ENCODE results near the gene FNIP2. TPM values are rescaled to one million over a fixed set of nuclear protein-coding genes. Genes with fewer than 3 reads are reported as not detected.
A peak's percentile ranks its signal among the peaks of the same experiment; 100 is the strongest.

Gene FNIP2
- total RNA-seq (10 to 100 TPM; 36.7 to 88.7 TPM), polyA plus RNA-seq (10 to 100 TPM in 1 of 2 donors, 1 to 10 TPM in 1; 8.8 to 10.3 TPM)

DNA sequence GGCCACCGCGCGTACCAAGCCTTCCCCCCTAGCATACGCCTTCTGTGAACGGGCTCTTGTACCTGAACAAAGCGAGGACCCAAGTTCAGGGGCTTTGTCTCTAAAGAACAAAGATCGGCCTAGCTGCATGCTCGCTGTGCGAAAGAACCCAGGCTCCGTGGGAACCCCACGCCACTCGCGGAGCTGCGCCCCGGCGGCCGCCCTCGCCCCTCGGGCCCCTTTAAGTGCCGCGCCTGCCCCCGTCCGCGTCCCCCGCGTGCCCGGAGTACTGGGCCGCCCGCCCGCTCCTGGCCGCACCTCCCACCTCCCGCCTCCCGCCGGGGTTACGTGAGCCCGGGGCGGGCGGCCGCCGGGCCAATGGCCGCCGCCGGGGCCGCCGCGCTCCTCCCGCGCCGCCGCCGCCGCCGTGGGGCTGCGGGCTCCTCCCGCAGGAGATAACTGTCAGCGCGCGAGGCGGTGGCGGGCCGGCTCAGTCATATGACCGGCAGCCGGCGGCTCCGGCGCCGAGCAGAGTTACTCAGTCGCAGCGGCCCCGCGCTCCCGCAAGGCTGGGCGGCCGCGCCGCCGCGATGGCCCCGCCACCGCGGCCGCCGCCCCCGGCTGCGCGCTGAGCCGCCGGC lies at the start of gene FNIP2:
Gene FNIP2 (plus strand): TSS at position 472 of the 620 bp plus-strand sequence. CDS start 187 bp downstream, outside the sequence.
- TF ChIP-seq YY1 (IDR thresholded peaks at IDR 0.05) (no peak), GABPA (IDR thresholded peaks at IDR 0.05 in 1 of 2, conservative IDR thresholded peaks at IDR 0.05 in 1 of 2) (no peak), HNF4A (conservative IDR thresholded peaks at IDR 0.05) (no peak), RAD21 (IDR thresholded peaks at IDR 0.05) (no peak), EGR1 (IDR thresholded peaks at IDR 0.05; ENCODE audit: low read depth in 2 of 2) (no peak), NR2F2 (IDR thresholded peaks at IDR 0.05) (no peak), TAF1 (conservative IDR thresholded peaks at IDR 0.05) (no peak), FOXA2 (IDR thresholded peaks at IDR 0.05) (no peak), HNF4G (IDR thresholded peaks at IDR 0.05) (no peak), RXRA (IDR thresholded peaks at IDR 0.05) (no peak)
- TF ChIP-seq, protein P1, sequence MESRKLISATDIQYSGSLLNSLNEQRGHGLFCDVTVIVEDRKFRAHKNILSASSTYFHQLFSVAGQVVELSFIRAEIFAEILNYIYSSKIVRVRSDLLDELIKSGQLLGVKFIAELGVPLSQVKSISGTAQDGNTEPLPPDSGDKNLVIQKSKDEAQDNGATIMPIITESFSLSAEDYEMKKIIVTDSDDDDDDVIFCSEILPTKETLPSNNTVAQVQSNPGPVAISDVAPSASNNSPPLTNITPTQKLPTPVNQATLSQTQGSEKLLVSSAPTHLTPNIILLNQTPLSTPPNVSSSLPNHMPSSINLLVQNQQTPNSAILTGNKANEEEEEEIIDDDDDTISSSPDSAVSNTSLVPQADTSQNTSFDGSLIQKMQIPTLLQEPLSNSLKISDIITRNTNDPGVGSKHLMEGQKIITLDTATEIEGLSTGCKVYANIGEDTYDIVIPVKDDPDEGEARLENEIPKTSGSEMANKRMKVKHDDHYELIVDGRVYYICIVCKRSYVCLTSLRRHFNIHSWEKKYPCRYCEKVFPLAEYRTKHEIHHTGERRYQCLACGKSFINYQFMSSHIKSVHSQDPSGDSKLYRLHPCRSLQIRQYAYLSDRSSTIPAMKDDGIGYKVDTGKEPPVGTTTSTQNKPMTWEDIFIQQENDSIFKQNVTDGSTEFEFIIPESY (IDR thresholded peaks at IDR 0.05) = no peak
- TF ChIP-seq, protein P2, sequence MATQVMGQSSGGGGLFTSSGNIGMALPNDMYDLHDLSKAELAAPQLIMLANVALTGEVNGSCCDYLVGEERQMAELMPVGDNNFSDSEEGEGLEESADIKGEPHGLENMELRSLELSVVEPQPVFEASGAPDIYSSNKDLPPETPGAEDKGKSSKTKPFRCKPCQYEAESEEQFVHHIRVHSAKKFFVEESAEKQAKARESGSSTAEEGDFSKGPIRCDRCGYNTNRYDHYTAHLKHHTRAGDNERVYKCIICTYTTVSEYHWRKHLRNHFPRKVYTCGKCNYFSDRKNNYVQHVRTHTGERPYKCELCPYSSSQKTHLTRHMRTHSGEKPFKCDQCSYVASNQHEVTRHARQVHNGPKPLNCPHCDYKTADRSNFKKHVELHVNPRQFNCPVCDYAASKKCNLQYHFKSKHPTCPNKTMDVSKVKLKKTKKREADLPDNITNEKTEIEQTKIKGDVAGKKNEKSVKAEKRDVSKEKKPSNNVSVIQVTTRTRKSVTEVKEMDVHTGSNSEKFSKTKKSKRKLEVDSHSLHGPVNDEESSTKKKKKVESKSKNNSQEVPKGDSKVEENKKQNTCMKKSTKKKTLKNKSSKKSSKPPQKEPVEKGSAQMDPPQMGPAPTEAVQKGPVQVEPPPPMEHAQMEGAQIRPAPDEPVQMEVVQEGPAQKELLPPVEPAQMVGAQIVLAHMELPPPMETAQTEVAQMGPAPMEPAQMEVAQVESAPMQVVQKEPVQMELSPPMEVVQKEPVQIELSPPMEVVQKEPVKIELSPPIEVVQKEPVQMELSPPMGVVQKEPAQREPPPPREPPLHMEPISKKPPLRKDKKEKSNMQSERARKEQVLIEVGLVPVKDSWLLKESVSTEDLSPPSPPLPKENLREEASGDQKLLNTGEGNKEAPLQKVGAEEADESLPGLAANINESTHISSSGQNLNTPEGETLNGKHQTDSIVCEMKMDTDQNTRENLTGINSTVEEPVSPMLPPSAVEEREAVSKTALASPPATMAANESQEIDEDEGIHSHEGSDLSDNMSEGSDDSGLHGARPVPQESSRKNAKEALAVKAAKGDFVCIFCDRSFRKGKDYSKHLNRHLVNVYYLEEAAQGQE (IDR thresholded peaks at IDR 0.05) = no peak
- TF ChIP-seq, protein P3, sequence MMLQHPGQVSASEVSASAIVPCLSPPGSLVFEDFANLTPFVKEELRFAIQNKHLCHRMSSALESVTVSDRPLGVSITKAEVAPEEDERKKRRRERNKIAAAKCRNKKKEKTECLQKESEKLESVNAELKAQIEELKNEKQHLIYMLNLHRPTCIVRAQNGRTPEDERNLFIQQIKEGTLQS (IDR thresholded peaks at IDR 0.05) = no peak
- TF ChIP-seq, protein P4, sequence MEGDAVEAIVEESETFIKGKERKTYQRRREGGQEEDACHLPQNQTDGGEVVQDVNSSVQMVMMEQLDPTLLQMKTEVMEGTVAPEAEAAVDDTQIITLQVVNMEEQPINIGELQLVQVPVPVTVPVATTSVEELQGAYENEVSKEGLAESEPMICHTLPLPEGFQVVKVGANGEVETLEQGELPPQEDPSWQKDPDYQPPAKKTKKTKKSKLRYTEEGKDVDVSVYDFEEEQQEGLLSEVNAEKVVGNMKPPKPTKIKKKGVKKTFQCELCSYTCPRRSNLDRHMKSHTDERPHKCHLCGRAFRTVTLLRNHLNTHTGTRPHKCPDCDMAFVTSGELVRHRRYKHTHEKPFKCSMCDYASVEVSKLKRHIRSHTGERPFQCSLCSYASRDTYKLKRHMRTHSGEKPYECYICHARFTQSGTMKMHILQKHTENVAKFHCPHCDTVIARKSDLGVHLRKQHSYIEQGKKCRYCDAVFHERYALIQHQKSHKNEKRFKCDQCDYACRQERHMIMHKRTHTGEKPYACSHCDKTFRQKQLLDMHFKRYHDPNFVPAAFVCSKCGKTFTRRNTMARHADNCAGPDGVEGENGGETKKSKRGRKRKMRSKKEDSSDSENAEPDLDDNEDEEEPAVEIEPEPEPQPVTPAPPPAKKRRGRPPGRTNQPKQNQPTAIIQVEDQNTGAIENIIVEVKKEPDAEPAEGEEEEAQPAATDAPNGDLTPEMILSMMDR (IDR thresholded peaks at IDR 0.05; ENCODE audit: low read depth, low read length, missing input control) = no peak
- peak within 1 kb of the TSS; percentile 85 to 86 for H3K27ac ChIP-seq (ENCODE audit: low read depth in 1 of 2, low read length in 2 of 2)
- DNase-seq (ENCODE audit: low spot score) = peak; percentile 81
- peaks cover 3 to 28% (median 10%) of the 10 kb centered on the region in 4 donors for H3K4me1 ChIP-seq (ENCODE audit: control insufficient read depth in 4 of 4, insufficient read depth in 4 of 4, low read length in 3 of 4)
- no peaks in the 10 kb centered on the region for H3K9me3 ChIP-seq (ENCODE audit: control insufficient read depth in 4 of 4, low read length in 3 of 4)
- H3K27me3 ChIP-seq (ENCODE audit: control insufficient read depth in 4 of 4, insufficient read depth in 4 of 4, low read length in 3 of 4) = no peaks in the 10 kb centered on the region
- H3K36me3 ChIP-seq (ENCODE audit: control insufficient read depth in 4 of 4, insufficient read depth in 3 of 4, low read depth in 1 of 4, low read length in 3 of 4) = no peaks in the 10 kb centered on the region
- peak within 1 kb of the TSS; percentile 77 to 100 (median 84) for H3K4me3 ChIP-seq (ENCODE audit: low read depth in 1 of 3, low read length in 3 of 3)
- H3K9ac ChIP-seq (ENCODE audit: low read depth in 1 of 2, low read length in 2 of 2) = peak within 1 kb of the TSS; percentile 91 to 93
- WGBS = under 1% methylated on average over 88 of the region's 88 CpGs

DNA sequence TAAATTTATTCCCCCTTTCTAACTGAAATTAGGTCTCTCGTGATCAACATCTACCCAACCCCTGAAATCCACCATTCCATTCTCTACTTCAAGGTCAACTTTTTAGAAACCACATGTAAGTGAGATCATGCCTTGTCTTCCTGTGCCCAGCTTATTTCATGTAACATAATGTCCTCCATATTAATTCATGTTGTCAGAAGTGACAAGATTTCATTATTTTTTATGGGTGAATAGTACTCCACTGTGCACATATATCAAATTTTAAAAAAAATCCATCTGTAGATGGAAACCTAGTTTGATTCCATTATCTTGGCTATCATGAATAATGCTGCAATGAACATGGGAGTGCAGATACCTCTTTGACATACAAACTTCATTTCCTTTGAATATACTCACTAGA lies 47.1 kb upstream of the FNIP2 start:
- Histone ChIP-seq H3K36me3 (ENCODE audit: control insufficient read depth in 4 of 4, insufficient read depth in 3 of 4, low read depth in 1 of 4, low read length in 3 of 4) (peaks cover 3 to 31% (median 25%) of the 10 kb centered on the region in 4 donors), H3K27ac (ENCODE audit: low read depth in 1 of 2, low read length in 2 of 2) (no peak overlapping the region), H3K4me1 (ENCODE audit: control insufficient read depth in 4 of 4, insufficient read depth in 4 of 4, low read length in 3 of 4) (peaks cover 0 to 18% (median 6%) of the 10 kb centered on the region in 4 donors), H3K9me3 (ENCODE audit: control insufficient read depth in 4 of 4, low read length in 3 of 4) (no peaks in the 10 kb centered on the region), H3K27me3 (ENCODE audit: control insufficient read depth in 4 of 4, insufficient read depth in 4 of 4, low read length in 3 of 4) (no peaks in the 10 kb centered on the region), H3K9ac (ENCODE audit: low read depth in 1 of 2, low read length in 2 of 2) (no peak overlapping the region), H3K4me3 (ENCODE audit: low read depth in 1 of 3, low read length in 3 of 3) (no peak overlapping the region)
- WGBS = 93% methylated on average over 1 of the region's 1 CpG
- no peak for DNase-seq (ENCODE audit: low spot score)
- no peak for TF ChIP-seq YY1 (IDR thresholded peaks at IDR 0.05)
- TF ChIP-seq, protein P4 (IDR thresholded peaks at IDR 0.05; ENCODE audit: low read depth, low read length, missing input control) = no peak
- TF ChIP-seq, protein P2 (IDR thresholded peaks at IDR 0.05) = no peak
- TF ChIP-seq HNF4A (conservative IDR thresholded peaks at IDR 0.05) = no peak
- no peak for TF ChIP-seq RXRA (IDR thresholded peaks at IDR 0.05)
- no peak for TF ChIP-seq JUND (IDR thresholded peaks at IDR 0.05)
- TF ChIP-seq RAD21 (IDR thresholded peaks at IDR 0.05) = no peak
- no peak for TF ChIP-seq NR2F2 (IDR thresholded peaks at IDR 0.05)
- no peak for TF ChIP-seq FOXA1 (IDR thresholded peaks at IDR 0.05)
- no peak for TF ChIP-seq SP1 (IDR thresholded peaks at IDR 0.05)

All from liver (tissue), 9 donors.